Activated gamma-delta T cell (primary cell): ENCODE measurements around the gene CYB561.

Source experiments
- DNase-seq: peaks from one replicate; lab custom pipeline; 2025; lab: John Stamatoyannopoulos, UW
- total RNA-seq, 2 donors: gene quantifications; one replicate each; lab custom pipeline; 2026; lab: John Stamatoyannopoulos, UW

Gene CYB561, protein sequence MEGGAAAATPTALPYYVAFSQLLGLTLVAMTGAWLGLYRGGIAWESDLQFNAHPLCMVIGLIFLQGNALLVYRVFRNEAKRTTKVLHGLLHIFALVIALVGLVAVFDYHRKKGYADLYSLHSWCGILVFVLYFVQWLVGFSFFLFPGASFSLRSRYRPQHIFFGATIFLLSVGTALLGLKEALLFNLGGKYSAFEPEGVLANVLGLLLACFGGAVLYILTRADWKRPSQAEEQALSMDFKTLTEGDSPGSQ
- total RNA-seq, result 81.8 to 96.1 reads per million in 2 donors

DNA sequence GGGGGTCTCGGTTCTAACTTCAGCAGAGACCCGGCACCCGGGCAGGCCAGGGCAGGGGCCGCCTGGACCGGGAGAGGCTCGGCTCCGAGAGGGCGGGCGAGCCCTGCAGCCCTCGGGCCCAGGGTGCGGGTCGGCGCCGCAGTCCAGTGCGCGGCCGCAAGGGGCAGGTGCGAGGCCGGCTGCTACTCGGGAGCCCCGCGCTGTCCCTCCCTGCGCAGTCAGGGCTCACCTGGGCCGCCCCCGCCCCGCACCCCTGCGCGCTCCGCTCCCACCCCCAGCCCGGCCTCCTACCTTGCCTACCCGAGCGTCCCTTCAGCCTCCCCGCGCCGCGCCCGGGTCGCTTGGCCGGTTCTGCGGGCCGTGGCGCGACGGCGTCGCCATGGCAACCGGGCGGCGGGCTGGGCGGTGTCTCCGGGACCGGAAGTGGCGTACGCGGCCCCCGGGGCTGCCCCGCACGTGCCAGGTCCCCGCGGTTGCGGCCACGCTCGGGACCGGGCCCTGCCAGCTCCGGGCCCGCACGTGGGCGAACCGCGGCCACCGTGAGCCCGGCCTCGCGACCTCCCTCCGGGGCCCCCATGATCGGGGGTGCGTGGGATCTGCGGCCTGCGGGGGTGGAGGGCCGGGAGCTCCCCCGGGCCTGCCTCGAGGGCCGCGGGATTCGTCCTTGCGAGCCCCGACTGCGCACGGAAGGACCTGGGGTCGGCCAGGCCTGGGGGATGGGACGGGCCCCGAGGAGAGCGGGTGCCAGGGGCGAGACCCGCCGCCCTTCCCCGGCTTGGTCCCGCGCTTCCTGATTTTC lies at the start of gene CYB561:
Gene CYB561, minus strand, starts transcription at position 353 of the 799 bp plus-strand sequence. CDS start 8,759 bp downstream, outside the sequence.
- DNase-seq, result peak; percentile 68

DNA sequence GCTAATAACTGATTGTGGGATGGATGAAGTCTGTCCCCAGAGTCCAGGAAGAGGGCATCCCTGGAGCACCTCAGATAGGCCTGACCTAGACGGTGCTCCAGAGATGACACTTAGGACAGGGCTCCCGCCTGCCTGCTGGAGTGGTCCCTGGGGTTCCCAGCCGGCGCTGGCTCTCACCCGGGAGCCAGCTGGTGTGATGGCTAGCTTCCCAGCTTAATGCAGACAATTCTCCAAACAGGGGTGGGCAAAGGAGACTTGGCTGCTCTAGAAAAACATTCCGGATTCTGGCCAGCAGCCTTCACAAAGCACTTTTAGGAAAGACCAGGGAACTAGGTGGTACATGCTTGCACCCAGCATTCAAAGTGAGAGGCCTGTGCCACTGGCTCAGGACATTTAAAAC lies 49.4 kb upstream of the CYB561 start:
- DNase-seq, result no peak

DNA sequence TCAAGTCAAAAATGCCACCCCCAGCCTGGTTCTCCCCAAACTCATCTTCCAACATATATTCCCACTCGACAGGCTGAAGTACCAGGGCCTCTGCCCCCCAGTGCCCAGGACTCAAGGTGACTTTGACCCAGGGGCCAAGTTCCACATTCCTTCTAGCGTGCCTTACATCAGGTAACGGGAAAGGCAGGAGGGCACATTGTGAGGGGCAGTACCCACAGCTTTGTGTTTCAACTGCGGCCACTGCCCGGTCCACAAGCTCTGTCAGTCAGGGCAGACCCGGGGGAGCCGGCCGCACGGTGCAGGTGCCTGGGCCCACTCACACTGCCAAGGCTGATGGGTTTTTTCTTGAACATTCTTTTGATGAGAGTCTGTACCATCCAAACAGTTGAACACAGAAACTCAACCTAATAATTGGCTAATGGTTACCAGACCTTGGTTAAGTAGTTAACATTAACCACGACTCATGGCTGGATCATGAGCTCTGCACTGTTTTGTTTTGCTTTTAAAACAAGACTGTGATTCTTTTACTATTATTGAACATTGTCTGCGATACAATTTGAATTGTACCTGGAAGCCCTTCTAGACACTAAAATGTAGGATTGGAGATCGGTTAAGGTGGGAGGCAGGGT lies 48.3 kb upstream of the CYB561 start:
- DNase-seq, result no peak

DNA sequence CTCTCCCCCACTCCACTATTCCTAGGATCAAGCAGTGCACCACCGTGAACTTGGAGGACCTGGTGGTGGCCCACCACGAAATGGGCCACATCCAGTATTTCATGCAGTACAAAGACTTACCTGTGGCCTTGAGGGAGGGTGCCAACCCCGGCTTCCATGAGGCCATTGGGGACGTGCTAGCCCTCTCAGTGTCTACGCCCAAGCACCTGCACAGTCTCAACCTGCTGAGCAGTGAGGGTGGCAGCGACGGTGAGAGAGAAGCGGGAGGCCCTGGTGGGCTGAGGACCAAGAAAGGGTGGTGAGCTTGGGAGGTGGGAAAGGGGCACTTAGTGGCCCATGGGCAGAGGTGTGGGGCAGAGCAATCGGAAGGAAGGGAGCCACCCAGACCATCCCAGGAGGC lies 47.3 kb upstream of the CYB561 start:
- no peak for DNase-seq

DNA sequence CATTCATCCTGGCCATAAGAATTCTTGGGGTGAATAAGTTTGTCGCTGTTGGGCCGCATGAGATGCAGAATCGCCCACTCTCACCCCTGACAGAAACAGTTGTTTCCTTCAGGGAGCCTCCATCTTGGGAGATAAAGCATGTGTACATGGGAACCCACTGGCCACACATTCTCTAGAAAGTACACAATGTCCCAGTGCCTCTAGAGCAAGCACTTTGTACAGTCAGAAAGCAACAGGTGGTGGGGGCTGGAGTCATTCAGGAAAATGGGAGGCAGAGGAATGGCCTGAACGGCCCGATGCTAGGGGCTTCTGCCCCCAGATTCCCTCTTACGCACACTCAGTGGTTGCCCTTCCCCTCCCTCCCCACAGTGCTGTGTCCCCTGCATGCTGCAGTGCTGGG lies 46.8 kb upstream of the CYB561 start:
- DNase-seq, result no peak

DNA sequence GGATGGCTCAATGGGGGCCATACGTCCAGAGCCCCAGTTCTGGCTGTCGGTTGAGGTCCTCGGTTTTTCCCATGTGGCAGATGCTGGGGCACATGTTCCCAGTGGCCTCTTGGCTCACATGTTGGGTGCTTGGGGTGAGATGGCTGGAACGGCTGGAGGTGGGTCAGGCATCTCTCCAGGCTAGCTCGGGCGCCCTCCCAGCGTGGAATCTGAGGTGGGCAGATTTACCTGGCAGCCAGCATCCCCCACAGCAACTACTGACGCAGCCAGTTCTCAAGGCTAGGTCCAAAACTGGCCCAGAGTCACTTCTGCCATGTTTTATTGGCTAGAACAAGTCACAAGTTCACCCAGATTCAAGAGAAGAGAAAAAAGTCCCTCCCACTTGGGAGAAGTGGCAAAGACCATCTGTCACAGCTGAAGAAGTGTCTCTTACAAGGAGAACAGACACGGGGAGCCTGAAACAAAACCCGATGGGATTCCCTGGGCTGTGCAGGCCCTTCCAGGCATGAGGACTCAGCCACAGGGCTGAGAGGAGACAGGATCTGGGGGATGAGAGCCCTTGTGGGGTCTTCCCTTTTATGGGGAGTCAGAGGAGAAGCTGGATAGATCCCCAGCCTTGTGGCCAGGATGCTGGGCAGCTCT lies 46.0 kb upstream of the CYB561 start:
- DNase-seq, result no peak

DNA sequence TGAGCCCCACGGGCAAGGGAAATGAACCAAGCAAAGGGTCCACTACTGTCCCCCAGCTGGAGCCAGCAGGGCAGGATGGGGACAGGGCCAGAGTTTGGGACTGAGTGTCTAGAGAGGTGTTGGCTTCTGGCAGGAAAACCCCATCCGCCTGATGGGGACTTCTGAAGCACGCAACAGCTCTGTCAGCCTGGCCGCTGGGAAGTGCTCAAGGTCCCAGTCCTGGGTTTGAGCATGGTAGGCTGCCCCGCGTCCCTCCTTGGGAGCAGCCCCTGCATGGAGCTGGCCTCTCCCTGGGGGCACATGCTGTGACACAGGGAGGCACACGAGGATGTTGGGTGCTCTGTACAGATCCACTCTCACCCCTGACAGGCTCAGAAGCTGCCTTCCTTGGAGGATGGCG lies 45.3 kb upstream of the CYB561 start:
- DNase-seq, result no peak

DNA sequence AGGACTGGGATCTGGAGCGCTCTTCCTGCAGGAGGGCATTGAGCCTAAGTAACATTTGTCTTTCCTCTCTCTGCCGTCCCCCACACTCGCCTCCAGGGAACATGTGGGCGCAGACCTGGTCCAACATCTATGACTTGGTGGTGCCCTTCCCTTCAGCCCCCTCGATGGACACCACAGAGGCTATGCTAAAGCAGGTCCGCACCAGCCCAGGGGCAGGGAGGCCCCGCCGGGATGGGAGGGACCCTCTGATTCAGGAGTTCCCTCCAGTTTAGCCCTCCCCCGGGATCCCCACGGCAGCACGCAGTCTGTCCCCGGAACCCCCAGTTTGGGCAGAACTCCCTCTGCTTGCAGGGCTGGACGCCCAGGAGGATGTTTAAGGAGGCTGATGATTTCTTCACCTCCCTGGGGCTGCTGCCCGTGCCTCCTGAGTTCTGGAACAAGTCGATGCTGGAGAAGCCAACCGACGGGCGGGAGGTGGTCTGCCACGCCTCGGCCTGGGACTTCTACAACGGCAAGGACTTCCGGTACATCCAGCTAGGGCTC lies 44.8 kb upstream of the CYB561 start:
- DNase-seq, result no peak

DNA sequence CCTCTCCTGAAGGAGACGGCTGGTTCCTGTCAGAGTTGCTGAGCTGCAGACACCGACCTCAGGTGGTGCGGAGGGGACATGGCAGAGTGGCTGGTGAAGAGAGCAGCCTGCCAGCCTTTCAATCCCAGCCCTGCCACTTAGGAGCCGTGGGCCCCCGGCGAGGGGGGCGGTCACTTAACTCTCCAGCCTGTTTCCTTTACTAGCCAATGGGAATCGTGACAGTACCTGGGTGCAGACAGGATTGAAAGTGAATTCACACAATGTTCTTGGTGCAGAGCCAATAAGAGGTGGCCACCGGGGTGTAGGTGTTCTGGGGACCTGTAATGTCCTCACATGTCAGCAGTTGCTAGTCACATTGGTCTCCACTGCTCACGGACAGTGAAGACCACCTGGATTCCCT lies 44.2 kb upstream of the CYB561 start:
- DNase-seq, result no peak

DNA sequence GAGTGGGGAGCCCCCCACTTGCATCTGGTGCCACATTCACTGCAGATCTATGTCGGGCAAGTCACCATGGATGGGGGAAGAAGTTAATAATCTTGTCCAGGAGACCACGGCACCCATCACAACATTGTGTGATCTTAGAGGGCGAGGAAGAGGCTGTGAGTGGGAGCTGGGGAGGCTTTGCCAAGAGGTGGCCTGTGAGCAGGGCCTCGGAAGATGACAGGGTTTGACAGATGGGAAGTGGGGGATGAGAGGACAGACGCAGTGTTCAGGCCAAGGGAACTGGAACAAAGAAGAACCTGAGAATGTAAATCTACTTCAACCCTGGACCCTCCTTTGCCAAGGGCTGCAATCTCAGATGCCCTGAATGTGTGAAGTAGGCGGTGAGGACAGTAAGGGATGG lies 43.2 kb upstream of the CYB561 start:
- no peak for DNase-seq

DNA sequence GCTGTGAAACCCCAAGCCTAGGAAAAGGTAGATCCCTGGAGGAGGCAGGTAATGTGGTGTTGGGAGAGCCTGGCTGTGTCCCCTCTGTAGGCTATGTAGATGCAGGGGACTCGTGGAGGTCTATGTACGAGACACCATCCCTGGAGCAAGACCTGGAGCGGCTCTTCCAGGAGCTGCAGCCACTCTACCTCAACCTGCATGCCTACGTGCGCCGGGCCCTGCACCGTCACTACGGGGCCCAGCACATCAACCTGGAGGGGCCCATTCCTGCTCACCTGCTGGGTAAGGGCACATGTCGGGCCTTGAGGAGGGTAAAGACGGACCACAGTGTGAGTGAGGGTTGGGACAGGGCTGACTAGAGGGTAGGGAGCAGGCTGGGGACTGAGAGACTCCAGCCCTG lies 42.7 kb upstream of the CYB561 start:
- no peak for DNase-seq

DNA sequence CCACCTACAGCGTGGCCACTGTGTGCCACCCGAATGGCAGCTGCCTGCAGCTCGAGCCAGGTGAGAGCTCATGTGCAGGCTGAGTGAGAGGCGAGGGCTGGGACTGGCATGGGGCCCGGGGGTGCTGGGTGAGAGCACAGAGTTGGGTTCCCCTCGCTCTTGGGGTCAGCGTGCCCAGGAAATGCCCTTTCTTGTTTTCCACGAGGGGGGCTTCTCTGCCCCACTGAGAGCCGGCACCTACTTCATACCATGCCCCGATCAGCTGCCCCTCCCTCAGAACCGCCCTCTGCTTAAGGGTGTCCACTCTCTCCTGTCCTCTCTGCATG lies 40.9 kb upstream of the CYB561 start:
- DNase-seq, result no peak

DNA sequence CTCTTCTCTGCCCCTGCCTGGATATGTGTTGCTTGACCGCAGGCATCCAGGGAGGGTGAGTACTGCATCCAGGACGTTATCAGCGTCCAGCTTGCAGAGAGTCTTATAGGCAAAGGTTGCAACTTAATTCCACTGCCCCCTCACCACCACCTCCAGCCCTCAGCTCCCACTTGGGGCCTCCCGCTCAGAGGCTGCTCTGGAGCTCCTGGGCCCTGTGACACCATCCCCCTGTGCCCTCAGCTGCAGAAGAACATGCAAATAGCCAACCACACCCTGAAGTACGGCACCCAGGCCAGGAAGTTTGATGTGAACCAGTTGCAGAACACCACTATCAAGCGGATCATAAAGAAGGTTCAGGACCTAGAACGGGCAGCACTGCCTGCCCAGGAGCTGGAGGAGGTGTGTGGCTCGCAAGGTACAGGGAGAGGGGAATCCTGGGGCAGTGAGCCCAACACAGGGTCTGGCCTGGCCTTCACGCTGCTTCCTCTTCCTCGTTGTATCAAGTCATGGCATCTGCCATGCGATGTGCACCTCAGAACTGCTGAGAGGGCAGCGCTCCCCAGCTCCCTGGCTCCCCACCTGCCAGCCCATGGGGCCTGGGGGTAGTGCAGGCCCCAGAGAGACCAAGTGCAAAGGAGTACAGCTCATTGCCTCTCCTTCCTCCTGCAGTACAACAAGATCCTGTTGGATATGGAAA lies 40.4 kb upstream of the CYB561 start:
- no peak for DNase-seq

DNA sequence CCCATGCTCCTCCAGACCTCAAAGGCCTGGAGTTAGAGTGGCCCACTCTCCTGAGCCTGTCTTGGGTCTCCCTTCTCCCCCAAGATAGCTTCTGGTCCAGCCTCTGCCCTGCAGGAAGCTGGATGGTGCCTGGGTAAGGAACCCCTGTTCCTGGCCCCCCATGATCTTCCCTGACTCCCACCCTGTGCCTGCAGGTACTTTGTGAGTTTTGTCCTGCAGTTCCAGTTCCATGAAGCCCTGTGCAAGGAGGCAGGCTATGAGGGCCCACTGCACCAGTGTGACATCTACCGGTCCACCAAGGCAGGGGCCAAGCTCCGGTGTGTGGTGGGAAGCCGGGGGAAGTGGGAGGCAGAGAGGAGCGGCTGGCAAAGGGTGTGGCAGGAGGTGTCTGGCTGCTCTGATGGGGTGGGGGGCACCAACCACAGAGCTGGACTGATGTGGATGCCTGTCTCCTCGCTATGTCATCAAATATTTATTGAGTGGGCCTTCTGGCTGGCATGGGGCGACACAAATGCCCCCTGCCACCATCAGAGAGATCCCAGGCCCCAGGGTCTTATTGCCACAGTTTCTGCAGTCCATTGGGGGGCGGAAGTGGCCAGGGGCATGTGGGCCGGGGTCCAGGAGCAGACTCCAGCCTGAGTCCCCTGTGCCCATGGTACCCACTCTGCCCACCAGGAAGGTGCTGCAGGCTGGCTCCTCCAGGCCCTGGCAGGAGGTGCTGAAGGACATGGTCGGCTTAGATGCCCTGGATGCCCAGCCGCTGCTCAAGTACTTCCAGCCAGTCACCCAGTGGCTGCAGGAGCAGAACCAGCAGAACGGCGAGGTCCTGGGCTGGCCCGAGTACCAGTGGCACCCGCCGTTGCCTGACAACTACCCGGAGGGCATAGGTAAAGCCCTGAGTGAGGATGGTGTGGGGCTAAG lies 37.8 kb upstream of the CYB561 start:
- no peak for DNase-seq

DNA sequence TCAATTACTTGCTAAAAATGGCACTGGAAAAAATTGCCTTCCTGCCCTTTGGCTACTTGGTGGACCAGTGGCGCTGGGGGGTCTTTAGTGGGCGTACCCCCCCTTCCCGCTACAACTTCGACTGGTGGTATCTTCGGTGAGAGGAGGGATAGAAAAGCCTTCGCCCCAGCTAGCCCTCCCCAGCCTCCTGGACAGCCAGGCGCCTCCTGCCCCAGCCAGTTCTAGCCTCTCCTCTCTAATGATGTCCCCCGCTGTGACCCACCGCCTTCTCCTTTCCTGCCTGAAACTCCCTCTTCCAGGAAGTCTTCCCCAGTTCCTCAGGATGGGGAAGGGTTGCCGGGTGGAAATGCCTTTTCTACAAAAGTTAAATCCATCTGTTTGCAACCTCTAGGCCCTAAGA lies 36.9 kb upstream of the CYB561 start:
- DNase-seq, result no peak

DNA sequence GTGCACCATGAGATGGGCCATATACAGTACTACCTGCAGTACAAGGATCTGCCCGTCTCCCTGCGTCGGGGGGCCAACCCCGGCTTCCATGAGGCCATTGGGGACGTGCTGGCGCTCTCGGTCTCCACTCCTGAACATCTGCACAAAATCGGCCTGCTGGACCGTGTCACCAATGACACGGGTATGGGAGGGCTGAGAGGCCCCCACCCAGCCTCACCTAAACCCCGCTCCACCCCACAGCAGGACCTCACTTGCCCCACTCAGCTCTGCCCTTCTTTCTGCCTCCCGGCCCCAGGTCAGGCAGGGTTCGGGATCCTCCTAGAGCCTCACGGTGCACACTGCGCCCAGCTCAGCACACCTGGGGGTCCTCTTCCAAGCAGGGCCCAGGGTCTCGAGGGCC lies 36.4 kb upstream of the CYB561 start:
- no peak for DNase-seq

DNA sequence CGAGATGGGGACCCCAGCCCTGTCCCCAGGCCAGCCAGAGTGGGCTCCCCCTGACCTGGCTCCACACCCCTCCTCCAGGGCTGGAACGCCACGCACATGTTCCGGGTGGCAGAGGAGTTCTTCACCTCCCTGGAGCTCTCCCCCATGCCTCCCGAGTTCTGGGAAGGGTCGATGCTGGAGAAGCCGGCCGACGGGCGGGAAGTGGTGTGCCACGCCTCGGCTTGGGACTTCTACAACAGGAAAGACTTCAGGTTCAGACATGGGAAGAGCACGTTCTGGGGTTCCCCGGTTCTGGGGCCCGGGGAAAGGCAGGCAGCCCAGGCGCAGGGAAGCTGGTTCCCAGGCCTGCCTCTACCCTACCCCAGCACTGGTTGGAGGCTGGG lies 35.4 kb upstream of the CYB561 start:
- DNase-seq, result no peak

DNA sequence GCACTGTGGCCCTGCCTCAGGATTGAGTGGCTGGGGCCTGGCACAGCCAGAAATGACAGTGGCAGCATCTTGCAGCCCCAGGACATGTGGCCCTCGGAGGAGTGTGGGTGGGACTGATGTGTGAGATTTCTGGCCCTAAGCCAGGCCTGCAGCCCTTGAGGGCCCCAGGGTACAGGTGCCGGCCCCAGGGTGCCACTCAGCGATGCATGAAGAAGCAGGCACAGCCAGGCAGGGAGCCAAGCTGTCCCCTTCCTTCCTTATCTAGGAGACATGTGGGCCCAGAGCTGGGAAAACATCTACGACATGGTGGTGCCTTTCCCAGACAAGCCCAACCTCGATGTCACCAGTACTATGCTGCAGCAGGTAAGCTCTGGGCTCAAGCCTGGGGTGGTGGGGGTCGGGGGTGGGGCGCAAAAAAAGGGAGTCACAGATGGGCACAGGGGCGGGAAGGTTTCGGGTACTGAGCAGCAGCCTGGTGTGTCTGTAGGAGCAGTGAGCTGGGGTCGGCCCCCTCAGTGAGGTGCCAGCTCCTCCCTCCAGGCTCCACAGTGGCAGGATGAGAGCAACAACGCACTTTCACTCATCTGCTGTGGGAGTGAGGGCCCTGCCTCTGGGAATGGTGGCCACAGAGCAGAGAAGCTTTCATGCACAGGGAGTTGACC lies 34.9 kb upstream of the CYB561 start:
- DNase-seq, result no peak

DNA sequence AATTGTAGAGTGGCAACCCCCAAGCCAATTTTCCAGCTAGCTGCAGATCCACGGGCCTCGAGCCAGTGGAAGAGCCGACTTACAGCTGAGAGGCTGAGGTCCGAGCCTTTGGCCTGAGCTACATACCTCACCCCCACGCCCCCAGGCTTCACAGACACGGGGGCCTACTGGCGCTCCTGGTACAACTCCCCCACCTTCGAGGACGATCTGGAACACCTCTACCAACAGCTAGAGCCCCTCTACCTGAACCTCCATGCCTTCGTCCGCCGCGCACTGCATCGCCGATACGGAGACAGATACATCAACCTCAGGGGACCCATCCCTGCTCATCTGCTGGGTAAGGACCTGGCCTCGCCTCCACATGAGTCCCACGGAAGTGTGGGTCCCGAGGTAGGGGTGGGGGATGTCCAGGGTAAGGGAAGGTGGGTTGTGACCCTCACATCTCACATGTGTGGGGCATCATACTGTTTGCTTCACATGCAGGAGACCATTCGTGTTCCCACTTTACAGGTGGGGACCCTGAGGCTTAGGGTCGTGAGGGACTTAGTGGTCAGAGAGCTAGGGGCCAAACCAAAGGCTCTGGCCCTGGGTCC lies 34.2 kb upstream of the CYB561 start:
- no peak for DNase-seq
